Femur (tissue), 1 donor: ENCODE data around the gene GAK.

Source experiments
- DNase-seq: peaks from one replicate; pipeline ENCODE4 v3.0.0-alpha.2; 2017

GAK gene

DNA sequence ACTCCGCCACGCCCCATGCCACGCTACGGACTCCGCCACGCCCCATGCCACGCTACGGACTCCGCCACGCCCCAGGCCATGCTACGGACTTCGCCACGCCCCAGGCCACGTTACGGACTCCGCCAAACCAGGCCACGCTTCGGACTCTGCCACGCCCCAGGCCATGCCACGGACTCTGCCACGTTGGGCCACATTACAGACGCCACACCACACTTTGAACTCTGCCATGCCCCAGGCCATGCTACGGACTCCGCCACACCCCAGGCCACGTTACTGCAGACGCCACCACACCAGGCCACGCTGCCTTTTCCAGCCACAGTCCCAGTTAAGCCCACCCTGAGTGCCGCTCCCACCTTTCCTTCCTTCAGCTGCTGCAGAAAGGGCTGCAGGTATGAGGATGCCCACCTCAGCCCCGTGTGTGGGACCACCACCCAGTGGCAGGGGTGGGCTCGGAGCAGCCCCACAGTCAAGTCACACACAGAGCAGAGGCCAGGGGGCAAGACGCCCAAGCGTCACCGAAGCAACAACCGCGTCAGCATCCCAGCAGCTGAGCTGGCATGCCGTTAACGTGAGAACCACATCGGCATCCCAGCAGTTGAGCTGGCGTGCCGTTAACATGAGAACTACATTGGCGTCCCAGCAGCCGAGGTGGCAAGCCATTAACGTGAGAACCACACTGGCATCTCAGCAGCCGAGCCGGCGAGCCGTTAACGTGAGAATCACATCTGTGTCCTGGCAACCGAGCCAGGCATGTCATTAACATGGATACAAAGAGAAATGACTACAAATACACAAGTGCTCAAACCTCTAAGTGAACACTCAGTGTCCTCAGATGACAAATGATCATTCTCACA lies 26.4 kb downstream of the GAK start:
- DNase-seq = no peak

DNA sequence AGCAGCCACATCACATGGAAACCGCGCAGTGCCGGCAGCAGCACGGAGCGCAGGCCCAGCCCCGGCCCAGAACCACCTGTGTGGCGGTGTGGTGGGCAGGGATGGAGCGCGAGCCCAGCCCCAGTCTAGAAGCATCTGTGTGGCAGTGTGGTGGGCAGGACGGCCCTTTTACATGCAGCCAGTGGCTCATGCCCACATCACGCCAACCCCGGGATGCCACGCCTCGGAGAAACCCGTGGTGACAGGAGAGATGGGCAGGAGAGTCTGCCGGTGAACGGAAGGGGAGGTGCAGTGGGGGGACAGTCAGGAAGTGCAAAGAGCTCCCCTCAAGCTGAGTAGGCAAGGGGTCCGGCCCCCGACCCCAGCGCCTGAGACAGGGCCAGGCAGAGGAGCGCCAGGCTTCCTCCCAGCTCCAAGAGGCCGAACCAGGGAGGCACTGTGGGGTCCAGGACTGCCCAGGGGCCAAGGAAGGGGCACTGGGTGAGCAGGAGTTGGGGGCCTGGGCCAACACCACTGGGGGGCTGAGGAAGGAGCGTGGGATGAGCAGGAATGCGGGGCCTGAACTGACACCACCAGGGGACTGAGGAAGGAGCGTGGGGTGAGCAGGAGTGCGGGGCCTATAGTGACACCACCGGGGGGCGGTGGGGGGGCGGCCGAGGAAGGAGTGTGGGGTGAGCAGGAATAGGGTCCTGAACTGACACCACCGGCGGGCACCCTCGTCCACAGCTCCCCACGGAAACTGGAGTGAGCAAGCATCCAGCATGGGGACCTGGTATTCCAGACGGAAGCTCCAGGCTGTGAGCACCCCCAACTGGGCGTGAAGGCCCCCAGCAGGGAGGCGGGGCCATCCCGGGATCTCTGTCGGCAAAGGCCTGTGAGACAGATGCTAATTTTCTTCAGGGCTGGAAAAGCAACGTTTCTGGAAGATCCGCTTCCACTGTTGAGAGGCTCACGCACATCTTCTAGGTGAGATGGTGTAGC lies 28.8 kb downstream of the GAK start:
- DNase-seq = no peak

DNA sequence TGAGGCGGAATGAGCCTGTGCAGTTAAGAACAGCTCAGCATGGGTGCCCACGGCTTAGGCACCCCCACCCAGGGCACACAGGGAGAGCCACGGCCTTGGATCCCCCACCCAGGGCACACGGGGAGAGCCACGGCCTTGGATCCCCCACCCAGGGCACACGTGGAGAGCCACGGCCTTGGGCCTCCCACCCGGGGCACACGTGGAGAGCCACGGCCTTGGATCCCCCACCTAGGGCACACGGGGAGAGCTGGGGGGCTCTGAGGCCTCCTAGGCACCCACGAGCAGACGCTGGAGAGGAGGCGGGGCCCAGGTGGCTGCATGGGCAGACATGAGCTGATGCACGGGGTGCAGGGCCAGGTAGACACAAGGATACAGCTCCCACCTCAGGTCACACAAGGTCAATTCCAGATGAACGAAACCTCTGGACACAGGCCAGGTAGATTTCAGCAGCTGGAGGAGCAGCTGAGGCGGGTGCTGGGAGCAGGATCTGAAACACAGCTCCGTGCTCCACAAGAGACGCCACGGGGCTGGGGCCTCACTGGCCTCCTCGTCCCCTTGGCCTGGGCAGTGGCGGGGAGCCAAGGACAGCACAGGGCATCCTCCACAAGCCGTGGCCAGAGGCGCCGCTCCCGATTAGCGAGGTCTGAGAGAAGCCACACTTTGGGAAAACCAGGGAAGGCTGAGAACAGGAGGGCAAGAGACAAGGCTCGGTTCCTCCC lies 30.8 kb downstream of the GAK start:
- DNase-seq = no peak

DNA sequence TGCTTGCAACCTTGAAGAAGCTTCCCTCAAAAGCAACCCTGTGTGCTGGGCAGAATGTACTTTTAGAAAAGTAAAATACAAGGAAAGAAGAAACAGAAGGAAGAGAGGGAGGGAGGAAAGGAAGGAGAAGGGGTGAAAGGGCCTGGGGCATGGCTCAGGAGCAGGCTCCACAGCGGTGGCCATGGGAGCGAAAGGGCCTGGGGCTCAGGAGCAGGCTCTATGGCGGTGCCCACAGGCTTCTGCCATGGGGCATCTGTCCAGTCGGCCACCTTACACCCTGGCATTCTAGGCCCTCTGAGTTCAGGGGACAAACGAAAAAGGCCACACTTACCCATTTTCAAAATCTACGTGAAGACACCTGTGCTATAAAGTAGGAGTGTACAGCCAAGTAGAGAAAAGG lies 31.4 kb downstream of the GAK start:
- no peak for DNase-seq

DNA sequence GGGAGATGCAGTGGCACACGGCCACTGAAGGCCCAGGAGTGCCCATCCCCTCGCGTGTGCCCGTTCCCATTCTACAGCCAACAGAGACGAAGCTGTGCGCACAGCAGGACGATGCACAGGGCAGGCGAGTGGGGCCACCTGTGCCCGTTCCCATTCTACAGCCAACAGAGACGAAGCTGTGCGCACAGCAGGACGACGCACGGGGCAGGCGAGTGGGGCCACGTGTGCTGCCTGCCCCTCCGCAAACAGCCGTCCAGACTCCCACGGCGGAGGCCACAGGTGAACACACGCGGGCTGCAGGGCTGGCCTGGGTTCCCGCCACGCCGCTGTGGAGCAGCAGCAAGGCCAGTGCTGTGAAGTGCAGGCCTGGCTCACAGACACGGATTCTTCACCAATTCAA lies 32.0 kb downstream of the GAK start:
- no peak for DNase-seq

DNA sequence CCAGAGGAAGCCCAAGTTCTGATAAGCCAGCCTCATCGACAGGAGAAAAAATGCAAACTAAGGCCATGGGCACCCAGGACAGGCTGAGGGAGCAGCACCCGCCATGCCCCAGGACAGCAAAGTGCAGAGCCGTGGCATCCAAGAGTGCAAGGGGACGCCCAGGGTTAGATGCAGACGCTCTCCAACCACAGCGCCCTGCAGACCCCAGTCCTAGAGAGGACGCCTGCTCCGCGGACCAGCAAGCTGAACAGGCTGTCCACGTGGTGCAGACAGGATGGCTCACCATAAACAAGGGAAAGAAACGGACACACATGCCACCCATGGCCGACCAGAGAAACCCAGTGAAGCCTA lies 32.6 kb downstream of the GAK start:
- DNase-seq = no peak

DNA sequence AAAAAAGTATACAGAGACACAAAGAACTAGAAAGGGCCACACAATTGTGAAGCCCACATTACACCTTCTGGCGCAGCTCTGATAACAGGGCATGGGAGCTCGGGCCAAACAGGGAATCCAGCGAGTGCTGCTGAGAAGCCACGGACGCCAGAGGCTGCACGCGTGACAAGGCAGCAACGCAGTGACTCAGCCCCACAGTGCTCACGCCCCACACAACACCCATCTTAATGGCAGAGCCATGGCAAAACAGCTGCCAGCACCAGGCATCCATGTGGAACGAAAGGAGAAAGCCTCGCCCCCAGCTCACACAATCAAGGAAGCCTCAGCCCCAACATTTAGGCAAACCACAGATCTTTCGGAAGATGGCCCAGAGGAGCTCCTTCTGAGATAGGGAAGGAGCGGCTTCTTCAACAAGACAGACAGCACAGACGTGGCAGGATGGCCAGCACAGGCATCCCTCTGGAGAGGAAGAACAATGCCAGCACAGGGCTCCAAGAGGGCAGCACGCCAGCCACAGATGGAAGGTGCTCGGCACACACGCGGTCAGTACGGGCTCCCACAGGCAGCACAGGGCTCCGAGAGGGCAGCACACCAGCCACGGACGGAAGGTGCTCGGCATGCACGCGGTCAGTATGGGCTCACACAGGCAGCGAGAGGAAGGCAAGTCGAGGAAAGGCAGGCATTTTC lies 33.1 kb downstream of the GAK start:
- no peak for DNase-seq

DNA sequence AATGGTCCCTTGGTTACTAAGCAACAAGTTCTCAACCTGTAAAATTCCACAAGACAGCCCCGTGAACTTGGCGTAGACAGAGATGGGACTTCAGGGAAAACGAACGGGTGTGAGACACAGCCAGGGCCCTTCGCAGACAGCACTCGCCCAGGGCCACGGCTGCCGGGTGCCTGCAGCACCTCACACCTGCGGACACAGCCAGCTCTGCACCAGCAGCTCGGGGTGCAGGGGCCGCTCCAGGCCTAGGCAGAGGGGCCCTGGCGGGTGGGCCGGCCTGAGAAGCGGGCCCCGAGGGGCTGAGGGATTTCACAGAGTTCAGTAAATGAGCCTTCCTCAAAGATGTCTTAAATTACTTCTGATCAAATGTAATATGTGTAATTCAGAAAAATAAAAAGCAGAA lies 34.0 kb downstream of the GAK start:
- DNase-seq = no peak

DNA sequence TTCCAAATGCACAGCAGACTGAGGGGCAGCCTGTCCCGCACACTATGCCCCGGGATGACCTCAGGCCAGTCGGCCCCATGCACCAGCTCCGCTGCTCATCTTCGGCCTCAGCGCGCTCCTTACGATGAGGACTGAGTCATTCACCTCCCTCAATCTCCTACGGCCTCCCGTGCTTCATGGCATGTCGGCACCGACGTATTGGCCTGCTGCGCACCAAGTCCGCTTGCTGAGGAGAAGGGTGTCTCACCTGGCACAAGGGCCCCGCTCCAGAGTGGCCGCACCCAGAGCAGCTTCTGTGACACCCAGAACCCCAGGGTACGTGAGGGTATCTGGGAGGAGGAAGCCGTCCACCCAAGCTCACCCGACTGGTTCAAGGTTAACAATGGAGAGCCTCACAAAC lies 35.5 kb downstream of the GAK start:
- DNase-seq = no peak

DNA sequence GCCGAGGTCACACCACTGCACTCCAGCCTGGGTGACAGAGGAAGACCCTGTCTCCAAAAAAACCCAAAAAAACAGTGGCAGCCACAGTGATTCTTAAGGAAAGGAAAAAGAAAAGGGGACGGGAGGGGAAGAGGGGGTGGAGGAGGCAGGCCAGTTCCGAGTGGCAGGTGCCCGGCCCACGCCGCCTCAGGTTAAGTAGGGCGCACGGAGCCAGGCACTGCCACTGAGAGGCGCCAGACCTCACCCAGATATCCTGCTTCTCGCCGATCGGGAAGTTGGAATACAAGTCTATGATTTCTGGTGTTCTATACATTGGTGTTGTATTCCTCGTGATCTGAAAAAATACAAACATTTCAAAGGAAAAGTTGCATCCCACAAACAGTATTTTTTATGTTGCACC lies 35.9 kb downstream of the GAK start:
- DNase-seq = no peak

DNA sequence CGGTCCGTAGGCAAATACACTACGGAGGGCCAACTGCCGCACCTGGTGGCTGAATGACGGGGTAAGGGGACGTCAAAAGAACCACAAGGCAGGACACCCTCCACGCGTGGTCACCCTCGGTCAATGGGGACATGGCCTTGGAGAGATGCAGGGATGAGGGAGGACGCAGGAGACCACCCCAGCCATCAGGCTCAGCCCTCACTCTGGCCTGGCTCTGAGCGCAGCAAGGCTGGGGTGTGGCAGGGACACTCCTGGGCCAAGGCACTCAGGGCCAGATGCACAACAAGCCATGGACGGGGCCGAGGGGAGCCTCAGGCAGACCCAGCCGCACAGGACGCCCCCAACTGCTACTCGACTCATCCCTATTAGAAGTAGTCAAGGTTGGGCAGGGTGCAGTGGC lies 36.5 kb downstream of the GAK start:
- no peak for DNase-seq

DNA sequence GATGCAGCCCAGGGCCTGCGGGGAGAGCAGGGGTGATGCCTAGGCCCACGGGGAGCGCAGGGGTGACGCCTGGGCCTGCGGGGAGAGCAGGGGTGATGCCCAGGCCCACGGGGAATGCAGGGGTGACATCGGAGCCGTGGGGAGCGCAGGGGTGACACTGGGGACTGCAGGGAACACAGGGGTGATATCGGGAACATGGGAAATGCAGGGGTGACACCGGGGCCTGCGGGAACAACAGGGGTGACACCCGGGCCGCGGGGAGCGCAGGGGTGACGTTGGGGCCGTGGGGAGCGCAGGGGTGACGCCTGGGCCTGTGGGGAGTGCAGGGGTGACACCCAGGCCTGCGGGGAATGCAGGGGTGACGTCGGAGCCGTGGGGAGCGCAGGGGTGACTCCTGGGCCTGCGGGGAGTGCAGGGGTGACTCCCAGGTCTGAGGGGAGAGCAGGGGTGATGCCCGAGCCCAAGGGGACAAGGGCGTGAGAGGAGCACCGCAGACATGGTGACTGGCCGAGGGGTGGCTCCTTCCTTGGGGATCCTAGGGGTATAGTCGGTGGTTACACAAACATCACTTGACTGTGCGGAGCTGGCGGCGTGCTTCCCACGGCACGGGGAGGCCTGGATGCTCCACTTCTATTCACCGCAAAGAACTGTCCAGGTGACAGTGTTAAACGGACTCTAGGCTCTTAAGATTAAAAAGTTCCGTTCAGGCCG lies 38.0 kb downstream of the GAK start:
- no peak for DNase-seq

DNA sequence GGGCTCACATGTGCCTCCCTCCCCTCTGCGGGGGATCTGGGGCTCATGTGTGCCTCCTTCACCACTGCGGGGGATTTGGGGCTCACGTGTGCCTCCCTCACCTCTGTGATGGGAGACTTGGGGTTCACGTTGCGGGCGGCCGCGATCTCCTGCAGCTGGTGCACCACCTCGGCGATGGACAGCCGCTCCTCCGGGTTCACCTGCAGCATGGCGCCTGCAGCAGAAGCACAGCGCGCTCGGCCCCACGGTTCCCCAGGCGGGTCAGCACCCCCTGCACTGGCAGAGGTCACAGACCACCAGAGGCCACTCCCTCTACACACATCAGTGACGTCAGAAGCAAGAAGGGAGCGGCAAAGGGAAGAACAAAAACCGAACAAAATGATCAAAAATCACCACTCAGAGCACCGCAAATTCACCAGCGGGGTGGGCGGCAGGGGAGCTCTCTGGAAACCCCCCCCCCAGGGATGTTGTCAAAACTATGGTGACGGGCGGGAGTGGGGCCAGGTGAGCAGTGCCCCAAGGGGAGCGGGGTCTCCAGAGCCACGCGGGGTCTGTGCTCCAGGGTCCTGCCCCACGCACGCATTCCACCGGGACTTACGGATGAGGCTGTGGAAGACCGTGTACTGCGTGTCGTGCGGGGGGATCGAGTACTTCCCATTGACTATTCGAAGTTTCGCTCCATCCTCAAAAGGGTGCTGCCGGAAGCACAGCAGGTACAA lies 38.7 kb downstream of the GAK start:
- DNase-seq = no peak

DNA sequence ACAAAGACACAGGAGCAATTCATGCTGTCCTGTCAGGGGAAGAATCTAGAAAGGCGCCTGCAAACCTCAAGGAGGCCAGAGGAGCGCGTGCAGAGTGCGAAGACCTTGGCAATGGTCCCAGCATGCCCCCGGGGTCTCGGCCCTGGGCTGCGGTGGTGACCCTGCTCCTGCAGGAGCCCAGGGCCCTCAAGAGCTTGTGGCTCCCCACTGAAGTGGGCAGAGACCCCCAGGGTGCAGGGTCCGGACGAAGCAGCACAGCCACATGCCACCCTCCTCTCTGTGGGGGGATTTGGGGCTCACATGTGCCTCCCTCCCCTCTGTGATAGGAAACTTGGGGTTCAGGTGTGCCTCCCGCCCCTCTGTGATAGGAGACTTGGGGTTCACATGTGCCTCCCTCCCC lies 39.3 kb downstream of the GAK start:
- no peak for DNase-seq

DNA sequence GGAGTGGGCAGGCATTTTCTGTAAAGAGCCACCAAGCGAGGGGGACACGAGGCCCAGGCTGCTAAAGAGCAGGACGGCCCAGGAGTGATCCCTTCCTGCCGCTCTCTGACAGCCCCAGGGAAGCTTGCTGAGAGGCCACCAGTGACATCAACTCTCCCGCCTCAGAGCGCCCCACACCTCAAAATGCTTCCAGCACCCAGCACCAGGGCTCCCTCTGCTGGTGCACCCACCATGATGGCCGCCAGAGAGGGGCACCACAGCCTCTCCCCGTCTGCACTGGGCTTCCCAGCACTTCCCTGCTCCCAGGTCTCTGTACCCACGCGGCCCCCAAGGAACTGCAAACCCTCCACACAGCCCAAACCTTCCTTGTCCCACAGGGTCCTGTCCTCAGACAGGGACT lies 40.4 kb downstream of the GAK start:
- DNase-seq = no peak

DNA sequence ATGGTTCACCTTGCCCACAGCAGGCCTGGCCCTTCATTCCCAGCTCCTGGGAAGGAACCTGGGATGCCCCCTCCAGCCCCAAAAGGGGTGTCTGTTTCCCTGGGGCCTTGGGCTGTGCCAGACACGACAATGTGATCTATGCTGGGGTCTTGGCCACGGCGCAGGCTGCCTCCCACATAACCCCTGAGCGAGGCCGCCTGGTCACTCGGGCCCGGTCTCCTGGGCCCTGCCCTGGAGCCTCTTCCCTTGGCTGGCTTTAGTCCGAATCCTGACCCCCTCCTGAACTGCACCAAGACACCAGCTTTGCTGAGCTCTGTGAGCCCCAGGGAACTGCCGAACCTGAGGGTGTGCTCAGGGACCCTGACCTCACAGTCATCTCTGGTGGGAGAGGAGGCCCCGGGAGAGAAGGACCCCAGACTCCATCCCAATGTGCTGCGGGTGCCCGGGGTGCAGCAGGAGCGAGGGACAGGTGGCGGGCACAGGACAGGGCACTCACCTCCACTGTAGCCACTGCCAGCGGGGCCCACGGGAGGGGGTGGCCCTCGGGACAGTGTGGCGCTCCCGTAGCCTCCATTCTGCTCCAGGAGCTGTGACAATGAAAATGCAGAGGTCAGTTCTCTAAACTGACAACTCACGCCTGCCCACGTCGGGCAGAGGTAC lies 42.0 kb downstream of the GAK start:
- DNase-seq = no peak

DNA sequence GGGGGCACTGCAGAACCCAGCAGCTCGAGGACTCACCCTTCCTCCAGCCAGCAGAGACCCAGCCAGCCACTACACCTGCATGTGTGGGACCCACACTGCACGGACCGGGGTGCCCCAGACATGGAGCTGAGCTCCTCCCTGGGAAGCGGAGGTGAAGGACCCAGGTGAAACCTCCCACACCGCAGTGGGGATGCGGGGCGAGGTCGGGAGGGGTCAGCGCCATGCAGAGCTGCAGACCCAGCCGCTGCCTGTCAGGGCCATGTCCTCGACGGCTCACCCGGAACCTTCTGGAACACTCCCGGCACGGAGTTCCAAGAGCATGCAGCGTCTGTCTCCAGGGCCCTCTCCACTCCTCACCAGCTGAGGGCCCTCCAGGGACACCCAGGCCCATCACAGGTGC lies 42.6 kb downstream of the GAK start:
- DNase-seq = no peak

DNA sequence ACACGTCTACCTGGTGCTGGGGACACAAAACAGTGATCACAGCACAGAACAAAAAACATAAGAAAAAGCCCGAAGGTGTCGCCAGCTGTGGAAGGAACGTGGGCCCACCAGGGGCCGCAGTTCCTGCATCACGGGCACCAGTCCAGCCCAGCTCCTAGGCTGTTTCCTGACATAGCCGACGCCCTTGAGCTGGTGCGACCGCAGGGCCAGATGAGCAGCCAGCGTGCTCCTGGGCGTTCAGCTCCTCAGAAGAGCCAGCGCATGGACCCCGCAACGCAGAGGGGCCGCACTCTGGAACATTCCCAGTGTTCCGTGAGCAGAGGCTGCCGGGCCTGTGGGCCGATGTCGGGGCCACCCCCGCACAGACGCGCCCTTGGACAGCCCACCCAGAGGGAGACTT lies 44.1 kb downstream of the GAK start:
- no peak for DNase-seq

DNA sequence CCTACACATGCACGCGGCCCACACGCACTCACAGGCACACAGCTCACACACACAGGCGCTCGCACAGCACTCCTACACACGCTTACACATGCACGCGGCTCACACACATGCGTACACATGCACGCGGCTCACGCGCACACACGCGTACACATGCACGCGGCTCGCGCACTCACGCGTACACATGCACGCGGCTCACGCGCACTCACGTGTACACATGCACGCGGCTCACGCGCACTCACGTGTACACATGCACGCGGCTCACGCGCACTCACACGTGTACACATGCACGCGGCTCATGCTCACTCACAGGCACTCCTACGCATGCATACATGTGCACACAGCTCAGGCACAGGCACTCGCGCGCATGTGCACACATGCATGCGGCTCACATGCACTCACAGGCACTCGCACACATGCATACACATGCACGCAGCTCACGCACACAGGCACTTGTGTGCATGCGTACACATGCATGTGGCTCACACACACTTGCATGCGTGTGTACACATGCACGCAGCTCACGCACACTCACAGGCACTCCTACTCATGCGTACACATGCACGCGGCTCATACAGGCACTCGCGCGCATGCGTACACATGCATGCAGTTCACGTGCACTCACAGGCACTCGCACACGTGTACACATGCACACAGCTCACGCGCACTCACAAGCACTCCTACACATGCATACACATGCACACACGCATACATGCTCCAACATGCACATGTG lies 44.9 kb downstream of the GAK start:
- DNase-seq = no peak

DNA sequence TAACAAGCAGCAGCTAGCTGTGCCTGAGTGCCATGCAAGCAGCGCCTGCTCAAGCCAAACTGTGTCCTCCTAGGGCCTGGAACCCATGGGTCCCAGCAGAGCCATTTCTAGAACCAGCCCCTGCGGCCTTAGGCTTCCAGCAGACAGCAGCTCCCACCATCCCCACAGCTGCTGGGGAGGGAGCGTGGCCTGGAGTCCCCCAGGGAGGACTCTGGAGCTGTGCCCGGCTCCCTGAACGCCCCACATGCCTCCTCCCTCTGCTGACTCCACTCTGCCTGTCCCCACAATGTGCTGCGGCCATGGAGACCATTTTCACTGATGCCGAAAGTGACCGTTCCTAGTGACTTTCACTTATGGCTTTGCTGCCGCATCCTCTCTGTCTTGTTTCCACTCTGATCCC lies 45.9 kb downstream of the GAK start:
- DNase-seq = no peak
